Panc1 (cell line): Measurements from ENCODE around the gene ZFYVE28. TPM values are rescaled to one million over a fixed set of nuclear protein-coding genes. Genes with fewer than 3 reads are reported as not detected.

Experiments used
- ATAC-seq: fragments of 200-7000 bp; cut with Tn5 transposase; 2 replicates; pipeline ENCODE4 v1.9.1; 2020; ENCODE audit warnings: mild to moderate bottlenecking, moderate library complexity
- BruUV-seq: library from RNA; stranded (reverse); fragments of 400-500 nt; replicated peaks from 2 replicates; lab custom pipeline; 2021; lab: Mats Ljungman, UMichigan
- CTCF ChIA-PET: fragments of 300-600 bp; sonication (Branson Sonifier 250); formaldehyde crosslinking; loops from one replicate; lab custom pipeline; 2022; ENCODE audit warnings: antibody characterized with exemption; lab: Charles Lee
- POLR2A ChIA-PET: fragments of 300-600 bp; sonication (Branson Sonifier 250); formaldehyde crosslinking; loops from one replicate; lab custom pipeline; 2022; ENCODE audit warnings: antibody characterized with exemption; lab: Charles Lee
- DNase-seq: peaks from one replicate; pipeline ENCODE4 v3.0.0-alpha.2; 2010; ENCODE audit warnings: low read depth, low spot score
- H3K27ac ChIP-seq: 2 replicates; pipeline ENCODE4 v1.5.1; 2011; ENCODE audit warnings: mild to moderate bottlenecking, low read length, inconsistent platforms
- H3K27me3 ChIP-seq: fragments of 200-500 bp; sonication (Bioruptor generic); 2 replicates; pipeline ENCODE4 v1.6.0; 2014; ENCODE audit warnings: low read length, inconsistent platforms; ENCODE audit not compliant: control insufficient read depth, insufficient read depth
- H3K36me3 ChIP-seq: fragments of 200-500 bp; sonication (Bioruptor generic); 2 replicates; pipeline ENCODE4 v1.5.1; 2014; ENCODE audit warnings: inconsistent platforms, mild to moderate bottlenecking, low read length, moderate library complexity; ENCODE audit not compliant: control insufficient read depth, insufficient read depth
- H3K4me1 ChIP-seq: 2 replicates; pipeline ENCODE4 v1.5.1; 2011; ENCODE audit warnings: inconsistent platforms, mild to moderate bottlenecking, low read length, moderate library complexity; ENCODE audit not compliant: control insufficient read depth, insufficient read depth
- H3K4me3 ChIP-seq, 2 experiments: 2 replicates each; pipeline ENCODE4 v1.5.1; 2011 to 2012; ENCODE audit warnings: low read depth in 2 of 2, low read length in 2 of 2, mild to moderate bottlenecking in 2 of 2, inconsistent platforms in 1 of 2, moderate library complexity in 1 of 2
- H3K9me3 ChIP-seq: fragments of 200-500 bp; sonication (Bioruptor generic); 2 replicates; pipeline ENCODE4 v1.5.1; 2014; ENCODE audit warnings: low read depth, mild to moderate bottlenecking, inconsistent platforms, low read length, moderate library complexity; ENCODE audit not compliant: control insufficient read depth, insufficient read depth
- CTCF ChIP-seq: fragments of 450-650 bp; IDR thresholded peaks from 2 replicates; pipeline ENCODE4 v1.5.1; 2017; ENCODE audit warnings: mild to moderate bottlenecking
- POLR2AphosphoS5 ChIP-seq: IDR thresholded peaks from 2 replicates; pipeline ENCODE4 v1.6.1; 2012; ENCODE audit warnings: mild to moderate bottlenecking, low read depth, low read length, moderate library complexity
- REST ChIP-seq, 2 experiments: IDR thresholded peaks; 2 replicates each; pipeline ENCODE4 v1.6.1; 2011 to 2012; ENCODE audit warnings: low read depth in 2 of 2, control low read depth in 1 of 2, low read length in 1 of 2, mild to moderate bottlenecking in 1 of 2, moderate library complexity in 1 of 2; ENCODE audit not compliant: insufficient read depth in 1 of 2
- SIN3A ChIP-seq: IDR thresholded peaks from 2 replicates; pipeline ENCODE4 v1.6.1; 2012; ENCODE audit warnings: low read depth, mild to moderate bottlenecking, low read length, moderate library complexity, borderline replicate concordance; ENCODE audit not compliant: insufficient read depth
- TCF7L2 ChIP-seq: IDR thresholded peaks from 2 replicates; pipeline ENCODE4 v1.6.1; 2011; ENCODE audit warnings: mild to moderate bottlenecking, low read depth, low read length, inconsistent platforms
- in situ Hi-C: cut with HindIII; loops from 2 replicates; pipeline ENCODE4 v1.10.0; 2016; ENCODE audit warnings: low sequenced_read_pairs, low pct_unique_long_range_greater_than_20kb
- intact Hi-C: fragments of 100-400 bp; cut with micrococcal nuclease; formaldehyde crosslinking; loops from one replicate; pipeline ENCODE4 v1.10.0; 2022; ENCODE audit not compliant: unreplicated experiment
- total RNA-seq: library from RNA; stranded (reverse); gene quantifications from one replicate; pipeline ENCODE4 v1.2.1, GENCODE V29; 2021; ENCODE audit not compliant: unreplicated experiment

The ZFYVE28 gene
- total RNA-seq, 1 experiment from 2014 or later: 11.9 TPM

GRCh38 chr4:2245057-2245786 is 173.2 kb downstream of the ZFYVE28 start:
- no peaks in the 10 kb centered on the region for H3K27me3 ChIP-seq
- TF ChIP-seq POLR2AphosphoS5: no peak
- no peak for TF ChIP-seq REST (IDR thresholded peaks at IDR 0.05; ENCODE audit: insufficient read depth in 1 of 2, low read depth in 2 of 2, low read length in 1 of 2)
- TF ChIP-seq CTCF: no peak
- no peak for TF ChIP-seq TCF7L2
- TF ChIP-seq SIN3A: no peak
- intact Hi-C loops (no loop called here), in situ Hi-C loops (no loop called here)
- ChIA-PET CTCF (no interaction called here), POLR2A (no interaction called here)
- H3K9me3 ChIP-seq: no peaks in the 10 kb centered on the region
- no peaks in the 10 kb centered on the region for H3K36me3 ChIP-seq
- ATAC-seq (no peak), DNase-seq (no peak)
- BruUV-seq: no TSS peak
- no peak overlapping the region for H3K4me3 ChIP-seq
- peaks cover 10% of the 10 kb centered on the region for H3K4me1 ChIP-seq
- H3K27ac ChIP-seq: no peak overlapping the region

- ChIA-PET POLR2A (no interaction called here), CTCF (interaction anchor here (0.6 kb wide), 1 partner anchor 16 kb away, joined by 9 read pairs; no protein-coding TSS in a partner anchor)
- H3K27me3 ChIP-seq: no peaks in the 10 kb centered on the region
- peaks cover 15% of the 10 kb centered on the region for H3K4me1 ChIP-seq
- H3K36me3 ChIP-seq: peaks cover 3% of the 10 kb centered on the region; the same call in 1 of the 2 replicates
- in situ Hi-C loops (no loop called here), intact Hi-C loops (no loop called here)
- no peak for DNase-seq
- no peaks in the 10 kb centered on the region for H3K9me3 ChIP-seq
- TF ChIP-seq TCF7L2 (no peak), POLR2AphosphoS5 (no peak), CTCF (no peak), SIN3A (no peak), REST (IDR thresholded peaks at IDR 0.05; ENCODE audit: insufficient read depth in 1 of 2, low read depth in 2 of 2, low read length in 1 of 2) (no peak)
- ATAC-seq: no peak
- no TSS peak for BruUV-seq
- H3K4me3 ChIP-seq: no peak overlapping the region
- no peak overlapping the region for H3K27ac ChIP-seq
These were observed 174.6 kb downstream of the ZFYVE28 start for GRCh38 chr4:2243681-2244380.
